ENCODE measurements around the gene HOXD4.

DNA sequence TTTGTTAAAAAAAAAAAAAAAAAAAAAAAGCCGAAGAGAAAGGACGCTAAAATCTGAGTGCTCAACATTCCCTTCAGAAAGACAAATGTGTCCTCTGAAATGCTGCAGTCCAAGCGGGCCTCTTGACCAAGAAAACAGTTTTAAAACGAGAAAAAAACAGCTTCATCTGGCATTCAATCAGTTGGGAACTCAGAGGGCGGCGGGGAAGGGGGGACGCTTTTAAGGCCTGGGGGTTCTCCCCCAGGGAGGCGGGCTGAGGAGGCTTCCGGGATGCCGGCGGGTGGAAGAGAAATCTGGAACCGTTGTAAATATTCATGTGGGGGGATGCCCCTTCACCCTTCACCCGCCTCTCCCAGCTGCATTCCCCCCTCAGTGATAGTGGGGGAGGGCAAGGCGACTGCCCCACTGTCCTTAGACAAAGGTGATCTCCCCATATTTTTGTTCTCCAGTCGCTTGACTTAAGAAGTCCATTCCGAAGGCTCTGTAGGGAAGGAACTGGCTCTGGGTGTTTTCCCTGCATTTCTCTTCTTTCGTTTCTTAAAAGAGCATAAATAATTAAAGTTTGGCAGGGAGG lies 47.5 kb upstream of the HOXD4 start:
- TF ChIP-seq POLR2A (IDR thresholded peaks at IDR 0.05; ENCODE audit: low read length) (no peak), GATA1 (IDR thresholded peaks at IDR 0.05; ENCODE audit: low read depth, low read length) (no peak)
